ENCODE measurements around the gene ARID5B.

ARID5B gene

GRCh38 chr10:61871487-61871886, 30.0 kb upstream of the ARID5B start:
- FAIRE-seq (no peak), DNase-seq (ENCODE audit: insufficient read length, low spot score) (no peak)
- TF ChIP-seq CTCF (IDR thresholded peaks at IDR 0.05; ENCODE audit: insufficient read depth, missing control alignments): no peak

DNA sequence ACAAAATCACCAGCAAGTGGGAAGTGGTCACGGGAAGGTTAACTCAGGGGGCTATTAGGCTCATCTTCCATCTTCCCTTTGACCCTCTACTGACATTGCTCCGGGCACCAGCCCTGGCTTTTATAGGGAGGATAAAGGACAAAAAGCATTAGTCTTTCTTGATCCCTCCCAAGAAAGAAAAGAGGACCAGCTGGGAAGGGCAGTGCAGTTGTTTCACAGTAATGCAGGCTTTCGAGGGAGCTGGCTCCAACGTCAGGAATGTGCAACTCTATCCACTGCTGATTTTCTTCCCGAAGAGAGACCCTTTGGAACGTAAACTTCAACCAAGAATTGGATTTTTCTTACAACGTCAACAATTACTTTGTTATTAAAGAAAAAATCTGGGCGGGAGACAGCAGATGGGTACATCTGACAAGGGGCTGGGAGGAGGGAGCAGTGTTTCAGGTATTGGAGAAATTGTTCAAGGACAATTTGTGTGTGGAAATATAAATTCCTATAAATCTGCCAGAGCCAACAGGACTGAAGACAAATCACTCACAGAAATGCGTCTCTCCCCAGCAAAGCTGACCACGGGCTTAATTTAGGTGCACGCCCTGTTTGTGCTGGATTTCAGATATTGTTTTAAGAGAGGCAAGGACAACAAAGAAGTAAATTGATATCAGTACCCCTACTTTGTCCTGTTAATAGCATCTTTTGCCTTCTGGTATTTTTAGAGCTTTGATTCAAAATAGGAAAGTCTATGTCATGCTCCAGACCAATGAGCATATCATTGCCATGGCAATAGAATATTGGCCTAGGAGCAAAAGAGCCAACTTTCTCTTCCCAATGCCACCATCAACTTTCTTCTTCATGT, 23.4 kb upstream of the ARID5B start:
- FAIRE-seq: no peak
- TF ChIP-seq CTCF (IDR thresholded peaks at IDR 0.05; ENCODE audit: insufficient read depth, missing control alignments): no peak
- DNase-seq (ENCODE audit: insufficient read length, low spot score): no peak

GRCh38 chr10:61878740-61879068, 22.8 kb upstream of the ARID5B start:
- DNase-seq (ENCODE audit: insufficient read length, low spot score) (no peak), FAIRE-seq (no peak)
- TF ChIP-seq CTCF (IDR thresholded peaks at IDR 0.05; ENCODE audit: insufficient read depth, missing control alignments): no peak

DNA sequence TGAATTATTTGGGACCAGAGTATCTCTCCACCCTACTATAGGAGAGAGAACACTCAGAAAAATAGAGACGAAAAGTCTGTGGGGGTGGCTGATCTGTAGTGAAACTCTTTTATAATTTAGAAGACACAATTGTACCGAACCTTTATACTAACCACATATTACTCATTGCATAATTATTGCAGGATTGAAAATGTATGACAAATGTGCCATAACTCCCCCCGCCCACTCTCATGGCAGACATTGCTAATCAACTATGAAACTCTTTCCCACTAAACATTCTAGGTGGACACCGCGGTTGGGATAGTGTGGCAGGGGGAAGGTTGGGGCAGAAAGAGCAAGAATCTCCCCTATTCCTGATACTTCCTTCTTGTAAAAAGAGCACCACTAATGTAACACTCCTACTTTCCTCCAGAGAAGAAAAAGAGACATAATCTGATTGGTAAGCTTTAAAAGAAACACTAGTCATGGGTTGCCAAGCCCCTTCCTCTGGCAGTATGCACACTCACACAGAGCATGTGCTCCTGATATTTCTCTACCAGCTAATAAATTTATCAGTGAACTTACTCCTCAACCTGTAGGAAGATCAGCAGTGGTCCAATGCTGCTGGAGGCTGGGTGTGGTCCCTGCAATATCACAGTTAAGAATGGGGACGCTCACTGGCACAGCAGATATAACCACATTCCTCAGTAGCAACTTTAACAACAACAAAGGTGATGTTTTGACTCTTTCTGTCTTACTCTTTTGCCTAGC, 18.7 kb upstream of the ARID5B start:
- TF ChIP-seq CTCF (IDR thresholded peaks at IDR 0.05; ENCODE audit: insufficient read depth, missing control alignments): no peak
- no peak for FAIRE-seq
- no peak for DNase-seq (ENCODE audit: insufficient read length, low spot score)

DNA sequence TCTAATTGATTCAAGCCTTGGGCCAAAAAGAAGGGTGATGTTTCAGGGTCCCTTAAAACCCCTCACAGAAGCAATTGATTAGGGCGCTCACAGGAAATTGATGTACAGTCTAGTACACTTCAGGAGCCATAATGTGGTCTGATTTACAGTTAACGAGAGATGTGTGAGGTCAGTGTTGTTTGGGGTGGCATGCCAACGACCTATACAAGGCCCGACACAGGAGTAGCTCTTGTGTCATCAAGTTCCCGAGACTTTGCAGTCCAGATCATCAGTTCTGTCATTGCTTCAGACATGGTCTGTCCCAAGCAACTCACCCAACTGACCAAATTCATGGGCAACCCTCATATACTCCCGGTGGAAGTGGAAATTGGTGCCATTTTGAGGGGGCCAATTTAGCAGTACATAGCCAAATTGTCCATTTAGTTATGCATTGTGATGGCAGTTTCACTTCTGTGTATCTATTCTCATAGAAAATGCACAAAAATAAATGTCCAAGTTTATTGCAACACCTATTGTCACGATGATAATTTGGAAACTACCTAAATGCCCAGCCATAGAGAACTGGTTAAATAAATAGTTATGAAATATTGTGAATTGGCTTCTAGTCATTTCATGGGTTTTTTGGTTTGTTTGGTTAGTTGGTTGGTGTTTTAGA, 18.0 kb upstream of the ARID5B start:
- DNase-seq (ENCODE audit: insufficient read length, low spot score) (no peak), FAIRE-seq (no peak)
- TF ChIP-seq CTCF (IDR thresholded peaks at IDR 0.05; ENCODE audit: insufficient read depth, missing control alignments): no peak

GRCh38 chr10:61887772-61888171, 13.7 kb upstream of the ARID5B start:
- FAIRE-seq (no peak), DNase-seq (ENCODE audit: insufficient read length, low spot score) (no peak)
- TF ChIP-seq CTCF (IDR thresholded peaks at IDR 0.05; ENCODE audit: insufficient read depth, missing control alignments): no peak

Data from D721Med (cell line).